NT2/D1 (cell line): ENCODE data around the gene SLC48A1.
"Not testable (repeated sequence)": the region's sequence is repeated elsewhere in the genome, so short reads cannot be mapped to it uniquely, and the experiment has no call there.

ENCODE experiments used
- DNase-seq: peaks from one replicate; pipeline ENCODE4 v3.0.0-alpha.2; 2011; ENCODE audit warnings: low read depth, low spot score
- H3K27me3 ChIP-seq: 2 replicates; pipeline ENCODE4 v1.6.0; 2011; ENCODE audit warnings: mild to moderate bottlenecking; ENCODE audit not compliant: insufficient read length, insufficient read depth
- H3K36me3 ChIP-seq: 2 replicates; pipeline ENCODE4 v1.6.1; 2011; ENCODE audit warnings: mild to moderate bottlenecking, low read length, mixed read lengths; ENCODE audit not compliant: insufficient read depth, insufficient read length
- H3K4me1 ChIP-seq: 2 replicates; pipeline ENCODE4 v1.5.1; 2011; ENCODE audit not compliant: insufficient read depth, insufficient read length
- H3K4me3 ChIP-seq: 2 replicates; pipeline ENCODE4 v1.5.1; 2011; ENCODE audit warnings: low read depth; ENCODE audit not compliant: insufficient read length
- H3K9ac ChIP-seq: 2 replicates; pipeline ENCODE4 v1.6.0; 2011; ENCODE audit warnings: low read depth; ENCODE audit not compliant: insufficient read length
- H3K9me3 ChIP-seq: 2 replicates; pipeline ENCODE4 v1.5.1; 2011; ENCODE audit warnings: mild to moderate bottlenecking, low read length; ENCODE audit not compliant: insufficient read depth
- SUZ12 ChIP-seq: IDR thresholded peaks from 2 replicates; pipeline ENCODE4 v1.6.1; 2011; ENCODE audit not compliant: insufficient read length, insufficient read depth; ENCODE audit errors: extremely low read depth
- YY1 ChIP-seq: IDR thresholded peaks from 2 replicates; pipeline ENCODE4 v1.6.1; 2011; ENCODE audit not compliant: insufficient read length, insufficient read depth
- ZNF274 ChIP-seq: IDR thresholded peaks from 2 replicates; pipeline ENCODE4 v1.6.1; 2011; ENCODE audit warnings: mild to moderate bottlenecking, low read depth, low read length

Gene SLC48A1

GRCh38 chr12:47812797-47813510 is 39.9 kb downstream of the SLC48A1 start:
- peak; percentile 89 for DNase-seq
- Histone ChIP-seq H3K9me3 (no peaks in the 10 kb centered on the region), H3K9ac (peak overlapping the region; percentile 74), H3K36me3 (peaks cover 43% of the 10 kb centered on the region), H3K4me3 (peak overlapping the region; percentile 34), H3K27me3 (no peaks in the 10 kb centered on the region), H3K4me1 (peaks cover 49% of the 10 kb centered on the region)
- TF ChIP-seq ZNF274 = no peak
- TF ChIP-seq YY1 = no peak
- TF ChIP-seq SUZ12 = no peak

DNA sequence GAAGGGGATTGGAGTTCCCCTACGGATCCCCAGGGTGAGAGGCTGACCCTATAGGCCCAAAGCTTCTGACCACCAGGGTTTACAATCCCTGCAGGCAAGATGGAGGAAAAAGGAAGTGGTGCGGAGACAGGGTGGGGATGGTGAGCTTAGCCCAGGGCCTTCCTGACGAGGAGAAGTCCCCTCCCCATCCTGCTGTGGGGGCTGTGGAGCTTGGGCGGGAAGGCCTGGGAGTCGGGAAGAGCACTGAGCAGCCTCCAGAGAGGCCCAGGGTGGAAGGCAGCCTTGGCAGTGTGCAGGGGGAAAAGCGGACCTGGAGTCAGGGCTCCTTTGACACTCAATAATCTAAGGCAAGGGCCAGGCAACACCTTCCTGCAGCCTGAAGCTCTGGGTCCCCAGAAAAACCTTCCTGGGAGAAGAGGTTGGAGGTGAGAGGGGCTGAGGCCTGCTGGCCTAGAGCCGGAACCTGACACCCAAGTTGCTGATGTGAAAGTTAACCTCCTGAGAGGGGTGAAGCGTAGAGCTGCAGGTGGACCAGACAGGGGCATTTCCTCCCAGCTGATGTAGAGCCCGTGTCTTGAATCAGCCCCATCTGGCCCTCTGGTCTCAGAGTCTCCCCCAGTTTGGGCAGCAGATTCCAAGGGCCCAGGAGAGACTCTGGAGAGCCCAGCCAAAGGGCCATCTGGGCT is 40.6 kb downstream of the SLC48A1 start:
- no peak for DNase-seq
- TF ChIP-seq ZNF274 (no peak), YY1 (peak; percentile 50)
- H3K36me3 ChIP-seq = peaks cover 48% of the 10 kb centered on the region
- peaks cover 50% of the 10 kb centered on the region for H3K4me1 ChIP-seq
- H3K27me3 ChIP-seq = no peaks in the 10 kb centered on the region
- H3K9me3 ChIP-seq = no peaks in the 10 kb centered on the region
- peak overlapping the region; percentile 34 for H3K4me3 ChIP-seq
- H3K9ac ChIP-seq = peak overlapping the region; percentile 72

DNA sequence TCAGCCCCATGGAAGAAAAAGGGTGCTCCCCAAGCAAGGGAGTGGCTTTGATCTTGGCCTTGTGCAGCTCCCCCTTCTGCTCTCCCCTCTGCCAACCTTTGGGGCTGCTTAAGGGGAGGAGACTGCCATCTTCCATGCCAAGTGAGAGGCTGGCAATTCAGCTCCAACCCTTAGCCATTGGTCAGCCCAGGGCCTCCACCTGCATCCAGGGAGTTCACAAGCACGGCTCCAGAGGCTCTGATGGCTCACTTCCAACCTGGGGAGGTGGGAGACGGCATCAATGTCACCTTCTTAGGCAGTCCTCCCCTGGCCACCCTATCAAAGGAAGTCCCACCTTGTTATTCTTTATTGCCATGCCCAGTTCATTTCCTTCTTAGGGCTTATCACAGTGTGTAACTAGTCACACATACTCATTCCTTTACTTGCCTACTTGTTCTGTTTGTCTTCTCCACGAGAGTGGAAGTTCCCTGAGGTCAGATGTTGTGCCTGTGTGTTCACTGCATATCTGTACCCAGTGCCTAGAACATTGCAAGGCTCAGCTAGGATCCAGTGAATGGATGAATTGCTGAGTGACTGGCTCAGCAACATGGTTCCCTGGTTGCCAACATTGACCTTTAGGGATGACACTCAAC is 41.6 kb downstream of the SLC48A1 start:
- peaks cover 45% of the 10 kb centered on the region for H3K4me1 ChIP-seq
- no peak overlapping the region for H3K4me3 ChIP-seq
- H3K27me3 ChIP-seq = no peaks in the 10 kb centered on the region
- no peak for TF ChIP-seq YY1
- no peak for TF ChIP-seq ZNF274
- TF ChIP-seq SUZ12 = no peak
- peak overlapping the region; percentile 72 for H3K9ac ChIP-seq
- peaks cover 46% of the 10 kb centered on the region for H3K36me3 ChIP-seq
- H3K9me3 ChIP-seq = no peaks in the 10 kb centered on the region
- DNase-seq = no peak

- H3K4me3 ChIP-seq, DNase-seq, H3K27me3 ChIP-seq, H3K9me3 ChIP-seq, H3K9ac ChIP-seq: not testable (repeated sequence)
- Histone ChIP-seq H3K4me1 (peaks cover 41% of the 10 kb centered on the region), H3K36me3 (peaks cover 46% of the 10 kb centered on the region)
Observed at GRCh38 chr12:47815447-47815846, 42.4 kb downstream of the SLC48A1 start.

GRCh38 chr12:47816403-47817271 is 43.6 kb downstream of the SLC48A1 start:
- no peak for DNase-seq
- H3K4me3 ChIP-seq = no peak overlapping the region
- TF ChIP-seq SUZ12 (no peak), ZNF274 (no peak), YY1 (no peak)
- H3K9me3 ChIP-seq = no peaks in the 10 kb centered on the region
- peaks cover 43% of the 10 kb centered on the region for H3K4me1 ChIP-seq
- H3K27me3 ChIP-seq = no peaks in the 10 kb centered on the region
- H3K36me3 ChIP-seq = peaks cover 43% of the 10 kb centered on the region
- H3K9ac ChIP-seq = peak overlapping the region; percentile 53

DNA sequence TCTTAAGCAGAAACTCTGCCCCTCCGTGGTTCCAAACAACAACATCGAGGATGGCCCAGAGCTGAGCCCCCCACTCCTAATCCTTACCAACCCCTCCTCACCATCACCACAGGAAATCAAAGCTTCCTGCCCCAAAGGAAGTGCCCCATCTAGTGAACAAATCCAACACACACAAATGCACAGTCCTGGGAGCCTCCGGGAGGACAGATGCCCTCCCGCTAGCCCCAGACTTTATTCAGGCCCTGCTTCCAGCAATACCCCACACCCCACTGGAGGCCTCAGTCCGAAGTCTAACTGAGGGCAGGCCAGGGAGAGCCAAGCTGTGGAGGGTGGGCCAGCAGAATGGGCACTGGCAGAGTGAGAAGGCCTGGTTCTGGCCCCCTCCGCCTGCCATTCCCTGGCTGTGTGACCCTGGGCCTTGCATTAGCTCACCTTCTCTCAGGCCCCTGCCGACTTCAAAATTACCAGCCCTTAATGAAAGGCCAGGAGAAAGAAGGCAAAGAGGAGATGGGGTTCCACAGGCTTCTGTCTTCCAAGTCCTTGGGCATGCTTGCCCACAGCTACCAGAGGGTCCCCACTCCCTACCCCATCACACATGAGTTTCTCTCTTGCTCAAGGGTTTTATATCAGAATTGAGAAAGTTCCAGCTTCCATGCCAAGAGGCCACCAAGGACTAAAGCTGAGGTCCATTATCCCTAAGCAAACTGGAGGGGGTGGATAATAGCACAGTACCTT is 44.4 kb downstream of the SLC48A1 start:
- Histone ChIP-seq H3K36me3 (peaks cover 41% of the 10 kb centered on the region), H3K9me3 (no peaks in the 10 kb centered on the region), H3K4me3 (no peak overlapping the region), H3K27me3 (no peaks in the 10 kb centered on the region), H3K4me1 (peaks cover 43% of the 10 kb centered on the region), H3K9ac (peak overlapping the region; percentile 83)
- no peak for TF ChIP-seq ZNF274
- no peak for TF ChIP-seq SUZ12
- TF ChIP-seq YY1 = no peak
- no peak for DNase-seq
